IMR-90 (cell line): Measurements from ENCODE around the gene KIF6. TPM values are rescaled to one million over a fixed set of nuclear protein-coding genes. Genes with fewer than 3 reads are reported as not detected.
A peak's percentile ranks its signal among the peaks of the same experiment; 100 is the strongest.

ENCODE experiments used
- ATAC-seq: fragments of 200-7000 bp; cut with Tn5 transposase; 2 replicates; pipeline ENCODE4 v1.9.1; 2020; ENCODE audit warnings: low read depth, mild to moderate bottlenecking, moderate library complexity
- BruUV-seq: library from RNA; stranded (reverse); fragments of 400-500 nt; replicated peaks from 2 replicates; lab custom pipeline; 2021; lab: Mats Ljungman, UMichigan
- CTCF ChIA-PET: fragments of 300-600 bp; formaldehyde crosslinking; extraction: SDS; loops from one replicate; lab custom pipeline; 2021; ENCODE audit warnings: antibody characterized with exemption; lab: Yijun Ruan, JAX
- POLR2A ChIA-PET: fragments of 300-600 bp; sonication (Branson Sonifier 250); formaldehyde crosslinking; loops from one replicate; lab custom pipeline; 2022; ENCODE audit warnings: antibody characterized with exemption; ENCODE audit not compliant: unreplicated experiment; lab: Charles Lee
- DNase-seq: peaks from one replicate; pipeline ENCODE4 v3.0.0; 2013
- H2AFZ ChIP-seq: replicated peaks from 2 replicates; pipeline ENCODE3; 2013; ENCODE audit warnings: low read length, mild to moderate bottlenecking; ENCODE audit not compliant: poor library complexity
- H2AK5ac ChIP-seq: 2 replicates; pipeline ENCODE4 v1.6.1; 2013; ENCODE audit warnings: low read depth, low read length, inconsistent platforms
- H2AK9ac ChIP-seq: replicated peaks from 2 replicates; pipeline ENCODE3; 2013; ENCODE audit warnings: mild to moderate bottlenecking, low read depth, low read length, moderate library complexity; ENCODE audit not compliant: poor library complexity
- H2BK120ac ChIP-seq: 2 replicates; pipeline ENCODE4 v1.6.1; 2013; ENCODE audit warnings: low read depth, low read length, inconsistent platforms
- H2BK15ac ChIP-seq: 3 replicates; pipeline ENCODE4 v1.6.1; 2013; ENCODE audit warnings: low read depth, low read length, inconsistent platforms
- H2BK20ac ChIP-seq: 2 replicates; pipeline ENCODE4 v1.6.1; 2013; ENCODE audit warnings: low read depth, mild to moderate bottlenecking, inconsistent platforms, low read length, moderate library complexity
- H2BK5ac ChIP-seq: 2 replicates; pipeline ENCODE4 v1.6.1; 2013; ENCODE audit warnings: mild to moderate bottlenecking, low read depth, low read length, inconsistent platforms; ENCODE audit not compliant: poor library complexity, severe bottlenecking
- H3K14ac ChIP-seq: replicated peaks from 2 replicates; pipeline ENCODE4 v1.6.1; 2013; ENCODE audit warnings: low read depth, low read length, inconsistent platforms
- H3K18ac ChIP-seq: 2 replicates; pipeline ENCODE4 v1.6.1; 2013; ENCODE audit warnings: low read depth, low read length, control low read depth
- H3K23ac ChIP-seq: 2 replicates; pipeline ENCODE4 v1.6.1; 2013; ENCODE audit warnings: low read depth, low read length, inconsistent platforms
- H3K27ac ChIP-seq: 2 replicates; pipeline ENCODE4 v1.5.1; 2013; ENCODE audit warnings: mild to moderate bottlenecking, control low read depth, low read length; ENCODE audit not compliant: insufficient read depth
- H3K27me3 ChIP-seq: 2 replicates; pipeline ENCODE4 v1.6.1; 2013; ENCODE audit warnings: low read length; ENCODE audit not compliant: control insufficient read depth, insufficient read depth
- H3K36me3 ChIP-seq: 2 replicates; pipeline ENCODE4 v1.6.1; 2013; ENCODE audit warnings: low read length, mixed read lengths; ENCODE audit not compliant: control insufficient read depth, insufficient read depth
- H3K4ac ChIP-seq: 2 replicates; pipeline ENCODE4 v1.6.1; 2013; ENCODE audit warnings: low read depth, low read length, inconsistent platforms
- H3K4me1 ChIP-seq: 2 replicates; pipeline ENCODE4 v1.6.1; 2013; ENCODE audit warnings: low read length, mixed read lengths; ENCODE audit not compliant: control insufficient read depth, insufficient read depth
- H3K4me2 ChIP-seq: 2 replicates; pipeline ENCODE4 v1.6.1; 2013; ENCODE audit warnings: low read depth, mild to moderate bottlenecking, control low read depth, low read length, moderate library complexity
- H3K4me3 ChIP-seq: 2 replicates; pipeline ENCODE4 v1.5.1; 2013; ENCODE audit warnings: low read depth, mild to moderate bottlenecking, control low read depth, low read length, moderate library complexity; ENCODE audit not compliant: insufficient read depth
- H3K56ac ChIP-seq: 2 replicates; pipeline ENCODE4 v1.6.1; 2013; ENCODE audit warnings: low read length, inconsistent platforms; ENCODE audit not compliant: insufficient read depth; ENCODE audit errors: extremely low read depth
- H3K79me1 ChIP-seq, 2 experiments: 2 replicates each; pipeline ENCODE4 v1.6.1; 2013; ENCODE audit warnings: low read length in 2 of 2, inconsistent platforms in 1 of 2, low read depth in 1 of 2
- H3K9ac ChIP-seq: 2 replicates; pipeline ENCODE4 v1.6.1; 2013; ENCODE audit warnings: low read depth, low read length, control low read depth
- H3K9me1 ChIP-seq: 2 replicates; pipeline ENCODE4 v1.6.1; 2013; ENCODE audit warnings: low read length, inconsistent platforms; ENCODE audit not compliant: insufficient read depth
- H3K9me3 ChIP-seq: 2 replicates; pipeline ENCODE4 v1.6.1; 2013; ENCODE audit warnings: low read length; ENCODE audit not compliant: control insufficient read depth, insufficient read depth
- H4K20me1 ChIP-seq: 2 replicates; pipeline ENCODE4 v1.6.1; 2013; ENCODE audit warnings: low read length, inconsistent platforms; ENCODE audit not compliant: insufficient read depth
- H4K5ac ChIP-seq: 2 replicates; pipeline ENCODE4 v1.6.1; 2013; ENCODE audit warnings: mild to moderate bottlenecking, low read depth, low read length, control low read depth
- H4K8ac ChIP-seq, 2 experiments: 2 replicates each; pipeline ENCODE4 v1.6.1; 2013; ENCODE audit warnings: low read depth in 2 of 2, low read length in 2 of 2, control low read depth in 1 of 2, inconsistent platforms in 1 of 2
- H4K91ac ChIP-seq: 2 replicates; pipeline ENCODE4 v1.6.1; 2013; ENCODE audit warnings: low read depth, low read length, inconsistent platforms; ENCODE audit not compliant: insufficient read depth
- BHLHE40 ChIP-seq: fragments of 150-350 bp; IDR thresholded peaks from 2 replicates; pipeline ENCODE4 v1.6.1; 2016; ENCODE audit warnings: mild to moderate bottlenecking, low read depth, low read length
- CHD1 ChIP-seq: IDR thresholded peaks from 2 replicates; pipeline ENCODE4 v1.6.1; 2012; ENCODE audit warnings: low read depth, low read length, improper control_type of control experiment
- CTCF ChIP-seq: conservative IDR thresholded peaks from 2 replicates; pipeline ENCODE4 v1.5.1; 2012; ENCODE audit warnings: mild to moderate bottlenecking, low read depth, low read length, improper control_type of control experiment
- FOS ChIP-seq: fragments of 150-350 bp; IDR thresholded peaks from 2 replicates; pipeline ENCODE4 v1.6.1; 2016; ENCODE audit warnings: low read depth, low read length
- MAFK ChIP-seq: IDR thresholded peaks from 2 replicates; pipeline ENCODE4 v1.6.1; 2012; ENCODE audit warnings: low read depth, low read length, improper control_type of control experiment
- MAZ ChIP-seq: IDR thresholded peaks from 2 replicates; pipeline ENCODE4 v1.6.1; 2012; ENCODE audit warnings: low read depth, mild to moderate bottlenecking, low read length, improper control_type of control experiment, moderate library complexity, borderline replicate concordance
- MXI1 ChIP-seq: IDR thresholded peaks from 2 replicates; pipeline ENCODE4 v1.6.1; 2012; ENCODE audit warnings: low read depth, mild to moderate bottlenecking, low read length, moderate library complexity, borderline replicate concordance
- NFE2L2 ChIP-seq: fragments of 150-350 bp; IDR thresholded peaks from 2 replicates; pipeline ENCODE4 v1.6.1; 2016; ENCODE audit warnings: low read depth, mild to moderate bottlenecking, low read length
- POLR2A ChIP-seq: IDR thresholded peaks from 2 replicates; pipeline ENCODE4 v1.6.1; 2012; ENCODE audit warnings: mild to moderate bottlenecking, low read depth, low read length
- RAD21 ChIP-seq: IDR thresholded peaks from 2 replicates; pipeline ENCODE4 v1.6.1; 2012; ENCODE audit warnings: low read length, improper control_type of control experiment
- RCOR1 ChIP-seq: IDR thresholded peaks from 2 replicates; pipeline ENCODE4 v1.6.1; 2012; ENCODE audit warnings: mild to moderate bottlenecking, low read length, improper control_type of control experiment; ENCODE audit not compliant: insufficient replicate concordance
- RFX5 ChIP-seq: IDR thresholded peaks from 2 replicates; pipeline ENCODE4 v1.8.0; 2012; ENCODE audit warnings: low read depth, mild to moderate bottlenecking, low read length, moderate library complexity
- SMC3 ChIP-seq: fragments of 150-350 bp; IDR thresholded peaks from 2 replicates; pipeline ENCODE4 v1.6.1; 2016; ENCODE audit warnings: low read depth, mild to moderate bottlenecking, antibody characterized with exemption, low read length, moderate library complexity
- WGBS, 2 experiments: methylation state at CpG; one replicate each; pipeline versions ENCODE4 v1.1.5 to v1.1.7; 2013; ENCODE audit warnings: missing lambda C conversion rate in 2 of 2; ENCODE audit not compliant: insufficient read length in 1 of 2; ENCODE audit errors: extremely low coverage in 2 of 2; 5-methylcytosine and 5-hydroxymethylcytosine counted together
- dilution Hi-C: fragments of 300-500 bp; cut with HindIII; formaldehyde crosslinking; loops from one replicate; pipeline ENCODE4 v1.14.3; 2018; ENCODE audit warnings: low sequenced_read_pairs; ENCODE audit not compliant: unreplicated experiment
- in situ Hi-C: fragments of 300-500 bp; cut with MboI; formaldehyde crosslinking; loops from 3 replicates; pipeline ENCODE4 v1.14.3; 2019; ENCODE audit warnings: low sequenced_read_pairs, inconsistent platforms, mixed read lengths
- intact Hi-C: fragments of 100-400 bp; cut with micrococcal nuclease; formaldehyde crosslinking; loops from 2 replicates; pipeline ENCODE4 v1.10.0; 2022
- polyA plus RNA-seq, 3 experiments: library from polyadenylated mRNA; depleted of rRNA; stranded (reverse); fragments of >200 nt; gene quantifications; 2 replicates each; pipeline ENCODE4 v1.2.3, GENCODE V29; 2012; ENCODE audit warnings: low replicate concordance in 1 of 3
- total RNA-seq: library from RNA; depleted of rRNA; stranded (reverse); fragments of >200 nt; gene quantifications from 2 replicates; pipeline ENCODE4 v1.2.3, GENCODE V29; 2012
- TF ChIP-seq, protein P1 (sequence below): fragments of 150-350 bp; IDR thresholded peaks from 2 replicates; pipeline ENCODE4 v1.6.1; 2016; ENCODE audit warnings: low read depth, mild to moderate bottlenecking, low read length, moderate library complexity, borderline replicate concordance

The KIF6 gene
- total and polyA plus RNA-seq, 2 of the 4 experiments (the other 2 are of a cell fraction) = under 0.01 to 0.10 TPM

GRCh38 chr6:39755231-39755630, 30.0 kb upstream of the KIF6 start:
- Histone ChIP-seq H3K4me3 (no peak overlapping the region), H4K91ac (no peak overlapping the region), H3K9me3 (no peaks in the 10 kb centered on the region), H3K27ac (no peak overlapping the region), H2AFZ (no peak overlapping the region), H3K14ac (no peak overlapping the region), H2BK120ac (no peak overlapping the region), H3K27me3 (peaks cover 9% of the 10 kb centered on the region), H3K36me3 (no peaks in the 10 kb centered on the region), H2BK15ac (no peak overlapping the region), H4K5ac (no peak overlapping the region), H3K9me1 (no peaks in the 10 kb centered on the region), H3K4me1 (no peaks in the 10 kb centered on the region), H3K79me1 (no peaks in the 10 kb centered on the region), H4K8ac (no peak overlapping the region), H3K56ac (no peak overlapping the region), H2AK9ac (no peak overlapping the region), H3K4ac (no peak overlapping the region), H3K4me2 (no peak overlapping the region), H2BK20ac (no peak overlapping the region), H2AK5ac (no peak overlapping the region), H3K9ac (no peak overlapping the region), H4K20me1 (no peaks in the 10 kb centered on the region), H2BK5ac (no peak overlapping the region), H3K18ac (no peak overlapping the region), H3K23ac (no peak overlapping the region)
- ATAC-seq = no peak
- intact Hi-C loops = no loop called here
- TF ChIP-seq BHLHE40 (no peak), RAD21 (no peak), RFX5 (no peak), POLR2A (no peak), CHD1 (no peak), RCOR1 (no peak), NFE2L2 (no peak), MAZ (no peak), MXI1 (no peak), CTCF (no peak), SMC3 (no peak), FOS (no peak), MAFK (no peak)
- TF ChIP-seq, protein P1, sequence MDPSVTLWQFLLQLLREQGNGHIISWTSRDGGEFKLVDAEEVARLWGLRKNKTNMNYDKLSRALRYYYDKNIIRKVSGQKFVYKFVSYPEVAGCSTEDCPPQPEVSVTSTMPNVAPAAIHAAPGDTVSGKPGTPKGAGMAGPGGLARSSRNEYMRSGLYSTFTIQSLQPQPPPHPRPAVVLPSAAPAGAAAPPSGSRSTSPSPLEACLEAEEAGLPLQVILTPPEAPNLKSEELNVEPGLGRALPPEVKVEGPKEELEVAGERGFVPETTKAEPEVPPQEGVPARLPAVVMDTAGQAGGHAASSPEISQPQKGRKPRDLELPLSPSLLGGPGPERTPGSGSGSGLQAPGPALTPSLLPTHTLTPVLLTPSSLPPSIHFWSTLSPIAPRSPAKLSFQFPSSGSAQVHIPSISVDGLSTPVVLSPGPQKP = no peak
- POLR2A ChIA-PET = no interaction called here
- dilution Hi-C loops = no loop called here
- DNase-seq = peak; percentile 29
- no CpG with 5 or more reads among the region's 1 CpG for WGBS, 2 experiments
- CTCF ChIA-PET = no interaction called here
- in situ Hi-C loops = no loop called here
- no TSS peak for BruUV-seq
